ENCODE results near the gene SLC29A3.
"Not testable (repeated sequence)": the region's sequence is repeated elsewhere in the genome, so short reads cannot be mapped to it uniquely, and the experiment has no call there.

Gene SLC29A3

GRCh38 chr10:71319042-71319799 is at the start of gene SLC29A3:
Gene SLC29A3 (plus strand): TSS chr10:71319259. CDS start chr10:71319310, 51 bp downstream.
- Mint-ChIP-seq H3K36me3 (ENCODE audit: low read depth) (peaks cover 5% of the 10 kb centered on the region), H3K4me1 (ENCODE audit: low read depth) (peaks cover 27% of the 10 kb centered on the region), H3K4me3 (peak within 1 kb of the TSS; percentile 92), H3K27me3 (ENCODE audit: low read depth) (no peaks in the 10 kb centered on the region), H3K9me3 (no peaks in the 10 kb centered on the region), H3K27ac (peak within 1 kb of the TSS; percentile 80)

GRCh38 chr10:71269301-71270288 is 49.5 kb upstream of the SLC29A3 start:
- Mint-ChIP-seq H3K9me3 (no peaks in the 10 kb centered on the region), H3K4me1 (ENCODE audit: low read depth) (no peaks in the 10 kb centered on the region), H3K36me3 (ENCODE audit: low read depth) (no peaks in the 10 kb centered on the region), H3K27ac (no peak overlapping the region), H3K27me3 (ENCODE audit: low read depth) (no peaks in the 10 kb centered on the region), H3K4me3 (no peak overlapping the region)

GRCh38 chr10:71270301-71271220 is 48.5 kb upstream of the SLC29A3 start:
- H3K27me3 Mint-ChIP-seq (ENCODE audit: low read depth), result no peaks in the 10 kb centered on the region
- H3K36me3 Mint-ChIP-seq (ENCODE audit: low read depth), result no peaks in the 10 kb centered on the region
- H3K9me3 Mint-ChIP-seq, result no peaks in the 10 kb centered on the region
- H3K4me3 Mint-ChIP-seq, result no peak overlapping the region
- no peak overlapping the region for H3K27ac Mint-ChIP-seq
- H3K4me1 Mint-ChIP-seq (ENCODE audit: low read depth), result peaks cover 2% of the 10 kb centered on the region

GRCh38 chr10:71271662-71272055 is 47.4 kb upstream of the SLC29A3 start:
- Mint-ChIP-seq H3K4me3 (no peak overlapping the region), H3K9me3 (no peaks in the 10 kb centered on the region), H3K36me3 (ENCODE audit: low read depth) (no peaks in the 10 kb centered on the region), H3K27ac (no peak overlapping the region), H3K27me3 (ENCODE audit: low read depth) (no peaks in the 10 kb centered on the region), H3K4me1 (ENCODE audit: low read depth) (peaks cover 2% of the 10 kb centered on the region)

- Mint-ChIP-seq H3K27ac (no peak overlapping the region), H3K4me1 (ENCODE audit: low read depth) (peaks cover 2% of the 10 kb centered on the region), H3K36me3 (ENCODE audit: low read depth) (no peaks in the 10 kb centered on the region), H3K4me3 (no peak overlapping the region), H3K9me3 (no peaks in the 10 kb centered on the region), H3K27me3 (ENCODE audit: low read depth) (no peaks in the 10 kb centered on the region)
Observed at GRCh38 chr10:71272056-71272771, 46.8 kb upstream of the SLC29A3 start.

GRCh38 chr10:71272974-71273373 is 46.1 kb upstream of the SLC29A3 start:
- H3K4me1 Mint-ChIP-seq (ENCODE audit: low read depth); H3K9me3 Mint-ChIP-seq; H3K27me3 Mint-ChIP-seq (ENCODE audit: low read depth); H3K27ac Mint-ChIP-seq; H3K4me3 Mint-ChIP-seq; H3K36me3 Mint-ChIP-seq (ENCODE audit: low read depth): not testable (repeated sequence)

- no peaks in the 10 kb centered on the region for H3K27me3 Mint-ChIP-seq (ENCODE audit: low read depth)
- H3K27ac Mint-ChIP-seq, result no peak overlapping the region
- no peaks in the 10 kb centered on the region for H3K36me3 Mint-ChIP-seq (ENCODE audit: low read depth)
- no peaks in the 10 kb centered on the region for H3K9me3 Mint-ChIP-seq
- no peak overlapping the region for H3K4me3 Mint-ChIP-seq
- peaks cover 2% of the 10 kb centered on the region for H3K4me1 Mint-ChIP-seq (ENCODE audit: low read depth)
Observed at GRCh38 chr10:71273506-71273905, 45.6 kb upstream of the SLC29A3 start.

- H3K36me3 Mint-ChIP-seq (ENCODE audit: low read depth), result no peaks in the 10 kb centered on the region
- no peak overlapping the region for H3K27ac Mint-ChIP-seq
- no peak overlapping the region for H3K4me3 Mint-ChIP-seq
- H3K9me3 Mint-ChIP-seq, result no peaks in the 10 kb centered on the region
- no peaks in the 10 kb centered on the region for H3K27me3 Mint-ChIP-seq (ENCODE audit: low read depth)
- peaks cover 2% of the 10 kb centered on the region for H3K4me1 Mint-ChIP-seq (ENCODE audit: low read depth)
Observed at GRCh38 chr10:71274901-71275796, 43.9 kb upstream of the SLC29A3 start.

GRCh38 chr10:71276873-71277272 is 42.2 kb upstream of the SLC29A3 start:
- Mint-ChIP-seq H3K27ac (no peak overlapping the region), H3K27me3 (ENCODE audit: low read depth) (no peaks in the 10 kb centered on the region)

GRCh38 chr10:71277914-71278665 is 41.0 kb upstream of the SLC29A3 start:
- Mint-ChIP-seq H3K36me3 (ENCODE audit: low read depth) (no peaks in the 10 kb centered on the region), H3K4me3 (no peak overlapping the region), H3K27me3 (ENCODE audit: low read depth) (no peaks in the 10 kb centered on the region), H3K4me1 (ENCODE audit: low read depth) (peaks cover 2% of the 10 kb centered on the region), H3K9me3 (no peaks in the 10 kb centered on the region), H3K27ac (no peak overlapping the region)

More at GRCh38 chr10:71276873-71277272, 42.2 kb upstream of the SLC29A3 start:
- Mint-ChIP-seq H3K9me3 (no peaks in the 10 kb centered on the region), H3K4me1 (ENCODE audit: low read depth) (peaks cover 2% of the 10 kb centered on the region), H3K36me3 (ENCODE audit: low read depth) (no peaks in the 10 kb centered on the region), H3K4me3 (no peak overlapping the region)

- Mint-ChIP-seq H3K4me3 (no peak overlapping the region), H3K27ac (no peak overlapping the region), H3K27me3 (ENCODE audit: low read depth) (no peaks in the 10 kb centered on the region), H3K9me3 (no peaks in the 10 kb centered on the region), H3K4me1 (ENCODE audit: low read depth) (peaks cover 2% of the 10 kb centered on the region), H3K36me3 (ENCODE audit: low read depth) (no peaks in the 10 kb centered on the region)
Observed at GRCh38 chr10:71278691-71279588, 40.1 kb upstream of the SLC29A3 start.
